EH (cell line): ENCODE results near the gene PRKCA.

ENCODE experiments used
- DNase-seq: peaks from one replicate; pipeline ENCODE4 v3.0.0-alpha.2; 2015; ENCODE audit warnings: low read depth

Gene PRKCA

DNA sequence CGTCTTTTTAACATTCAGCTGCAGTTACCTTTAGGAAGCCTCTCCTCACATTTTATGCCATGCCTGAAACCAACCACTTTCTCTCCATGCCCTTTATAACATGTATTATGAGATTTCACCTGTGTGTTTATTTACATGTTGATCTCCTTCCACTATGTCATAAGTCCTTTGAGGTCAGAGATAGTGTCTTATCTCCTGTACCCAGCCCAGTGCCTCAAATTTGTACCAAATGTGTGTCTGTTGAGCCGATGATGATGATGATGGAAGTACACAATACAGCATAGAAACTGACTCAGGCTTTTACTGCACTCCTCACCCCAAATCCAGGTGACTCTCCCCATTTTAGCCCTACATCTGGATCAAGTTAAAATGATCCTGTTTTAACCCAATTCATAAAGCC is 353.0 kb downstream of the PRKCA start:
- no peak for DNase-seq

DNA sequence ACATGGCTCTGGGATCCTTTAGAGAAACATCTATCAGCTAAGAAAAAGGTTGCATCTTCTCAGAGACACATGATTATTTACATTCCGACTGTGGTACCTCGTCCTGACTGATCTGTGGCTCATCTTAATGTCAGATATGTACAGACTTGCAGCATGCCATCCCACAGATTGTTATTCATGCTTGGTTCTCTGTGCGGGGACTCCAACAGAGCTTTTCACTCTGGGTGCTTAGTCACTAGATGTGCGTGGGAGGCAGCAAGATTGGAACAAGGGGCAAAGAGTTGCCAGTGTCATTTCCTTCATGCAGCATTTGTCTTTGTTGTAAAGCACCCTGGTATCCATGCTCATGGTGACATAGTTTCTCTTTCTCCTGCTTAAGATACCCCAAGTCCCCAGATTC is 353.4 kb downstream of the PRKCA start:
- peak; percentile 70 for DNase-seq

DNA sequence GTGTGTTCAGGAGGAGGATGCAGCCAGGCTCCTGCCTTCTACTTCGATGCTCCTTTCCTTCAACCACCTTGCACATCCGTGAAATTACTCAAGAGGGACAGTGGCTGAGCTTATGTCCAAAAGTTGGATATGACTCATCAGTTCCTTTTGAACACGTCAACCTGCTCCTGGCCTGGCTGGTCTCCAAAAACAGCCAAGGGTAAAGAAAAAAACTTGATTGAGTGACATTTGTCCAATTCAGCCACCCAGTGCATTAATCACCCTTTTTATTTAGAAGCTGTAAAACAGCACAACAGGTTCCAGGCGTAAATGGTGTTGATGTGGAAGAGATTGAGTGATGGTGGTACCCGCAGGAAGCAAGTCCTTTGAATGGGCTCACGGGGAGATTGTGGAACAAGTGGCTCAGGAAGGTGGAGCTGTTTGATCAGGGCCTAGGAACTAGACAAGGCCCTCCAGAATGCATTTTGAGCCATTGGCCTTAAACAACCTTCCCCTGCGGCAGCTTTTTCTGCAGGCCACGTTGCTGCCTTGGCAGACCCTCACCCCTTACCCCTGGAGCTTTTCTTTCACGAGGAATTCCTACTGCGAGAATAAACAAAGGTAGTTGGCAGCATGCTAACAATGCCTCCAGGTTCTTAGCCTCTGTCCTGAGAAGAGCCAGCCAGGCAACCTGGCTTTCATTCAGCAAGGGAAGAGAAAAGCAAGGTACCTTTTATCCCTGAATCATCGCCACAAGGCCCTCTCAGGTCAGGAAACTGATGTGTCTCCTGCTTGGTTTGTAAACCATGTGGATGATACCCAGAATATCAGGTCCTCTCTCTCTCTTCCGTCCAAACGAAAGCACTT is 359.2 kb downstream of the PRKCA start:
- DNase-seq = peak; percentile 26

DNA sequence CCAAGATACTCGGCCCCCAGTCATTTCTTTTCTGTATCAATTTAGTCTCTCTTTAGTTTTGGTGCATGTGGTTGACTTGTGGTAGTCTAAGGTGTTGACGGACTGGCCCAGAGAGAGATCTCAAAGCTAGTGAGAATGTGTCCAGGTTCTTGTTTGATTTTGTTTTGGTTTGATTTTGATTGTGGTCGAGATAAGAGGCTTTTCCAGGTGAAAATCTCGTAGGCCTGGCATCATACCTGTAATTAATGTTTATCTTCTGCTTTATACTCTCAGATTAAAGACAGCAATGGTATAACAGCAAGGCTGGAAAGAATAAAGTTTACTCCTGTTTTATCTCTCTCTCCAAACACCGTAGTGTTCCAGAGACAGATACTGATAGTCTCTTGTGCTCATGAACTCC is 360.1 kb downstream of the PRKCA start:
- no peak for DNase-seq

DNA sequence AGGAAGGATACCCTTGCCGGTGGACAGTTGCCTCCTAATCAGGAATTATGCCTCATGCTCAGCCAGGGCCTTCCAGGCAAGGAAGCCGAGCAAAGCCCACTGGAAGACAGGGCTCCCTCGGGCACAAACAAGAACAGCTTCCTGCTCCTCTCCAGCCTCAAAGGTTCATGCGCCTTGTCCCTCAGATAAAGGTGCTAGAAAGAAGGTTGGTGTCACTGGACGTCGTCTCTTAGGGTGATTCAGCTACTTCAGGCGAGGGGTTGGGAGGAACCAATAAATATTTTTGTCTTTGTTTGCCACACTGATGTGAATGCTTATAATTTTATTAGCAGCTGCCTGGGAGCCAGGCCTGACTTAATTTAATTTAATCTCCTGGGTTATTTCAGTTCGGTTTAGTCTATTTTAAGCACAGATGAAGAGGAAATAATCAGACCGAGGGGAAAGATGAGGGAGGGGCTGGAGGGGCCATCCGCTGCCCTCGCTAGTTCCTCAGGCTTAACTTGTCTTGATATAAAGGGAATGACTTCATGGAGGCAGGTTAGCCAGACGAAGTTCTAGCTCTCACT is 360.7 kb downstream of the PRKCA start:
- no peak for DNase-seq

DNA sequence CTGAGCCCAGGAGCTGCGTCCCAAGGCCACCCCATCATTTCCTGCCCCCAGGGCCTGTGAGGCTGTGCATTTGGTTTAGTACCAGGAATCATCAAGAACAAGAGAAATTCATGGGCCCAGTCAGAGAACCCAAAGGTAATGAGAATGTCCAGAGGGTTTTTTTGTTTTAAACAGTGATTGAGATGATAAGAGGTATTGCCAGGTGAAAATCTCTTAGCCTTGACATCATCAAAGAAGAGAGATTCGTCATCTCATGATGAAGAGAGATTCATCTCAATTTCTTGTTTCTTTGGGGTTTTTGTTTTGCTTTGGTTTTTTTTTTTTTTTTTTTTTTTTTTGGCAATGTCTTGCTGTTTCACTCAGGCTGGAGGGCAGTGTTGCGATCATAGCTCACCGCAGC is 361.9 kb downstream of the PRKCA start:
- no peak for DNase-seq

DNA sequence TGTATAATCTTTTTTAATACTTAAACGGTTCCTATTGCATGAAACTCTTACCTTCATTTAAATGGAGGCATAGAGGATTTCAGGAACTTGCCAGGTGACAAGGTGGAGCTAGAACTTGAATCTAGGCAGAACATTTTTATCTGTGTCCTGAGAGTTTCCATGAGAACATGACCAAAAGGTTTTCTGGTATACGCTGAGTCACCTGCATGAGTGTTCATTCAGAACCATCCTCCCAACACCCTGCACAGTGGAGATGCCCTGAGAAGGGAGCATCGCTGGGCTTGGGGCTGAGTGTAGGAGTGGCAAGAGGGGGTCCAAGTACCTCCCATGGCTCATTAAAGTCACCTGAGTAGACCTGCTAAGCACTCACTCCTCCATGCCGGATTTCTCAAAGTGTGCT is 362.8 kb downstream of the PRKCA start:
- DNase-seq = no peak

DNA sequence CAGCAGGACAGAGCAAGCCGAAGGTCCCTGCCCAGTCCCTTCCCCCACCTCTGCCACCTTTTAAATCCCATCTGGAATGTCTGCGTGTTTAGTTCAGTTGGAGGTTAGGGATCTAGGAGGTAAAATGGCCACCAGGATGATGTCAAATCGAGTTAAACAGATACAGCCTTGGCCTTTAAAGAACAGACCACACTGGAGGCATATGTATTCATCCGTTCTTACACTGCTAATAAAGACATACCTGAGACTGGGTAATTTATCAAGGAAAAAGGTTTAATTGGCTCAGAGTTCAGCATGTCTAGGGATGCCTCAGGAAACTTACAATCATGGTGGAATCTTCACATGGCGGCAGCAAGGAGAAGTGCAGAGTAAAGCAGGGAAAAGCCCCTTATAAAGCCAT is 364.7 kb downstream of the PRKCA start:
- DNase-seq = no peak

DNA sequence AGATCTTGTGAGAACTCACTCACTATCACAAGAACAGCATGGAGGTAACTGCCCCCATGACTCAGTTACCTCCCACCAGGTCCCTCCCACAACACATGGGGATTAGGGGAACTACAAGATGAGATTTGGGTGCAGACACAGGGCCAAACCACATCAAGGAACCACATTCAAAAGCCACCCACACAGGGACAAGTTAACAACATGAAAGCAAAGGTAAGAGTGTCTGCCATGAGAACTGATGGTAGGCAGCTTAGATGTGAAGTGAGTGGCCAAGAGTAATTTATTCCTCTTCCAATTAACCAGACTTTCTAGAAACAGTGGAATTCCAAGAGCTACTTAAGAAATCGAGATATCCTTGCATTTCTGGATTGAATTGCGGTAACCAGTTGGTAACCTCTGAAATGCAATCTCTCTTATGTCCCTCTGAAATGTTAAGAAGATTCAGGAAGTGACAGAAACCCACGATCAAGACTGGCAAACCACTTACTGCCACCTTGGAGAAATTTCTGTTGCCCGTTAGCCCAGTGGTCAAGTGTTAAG is 365.1 kb downstream of the PRKCA start:
- no peak for DNase-seq

DNA sequence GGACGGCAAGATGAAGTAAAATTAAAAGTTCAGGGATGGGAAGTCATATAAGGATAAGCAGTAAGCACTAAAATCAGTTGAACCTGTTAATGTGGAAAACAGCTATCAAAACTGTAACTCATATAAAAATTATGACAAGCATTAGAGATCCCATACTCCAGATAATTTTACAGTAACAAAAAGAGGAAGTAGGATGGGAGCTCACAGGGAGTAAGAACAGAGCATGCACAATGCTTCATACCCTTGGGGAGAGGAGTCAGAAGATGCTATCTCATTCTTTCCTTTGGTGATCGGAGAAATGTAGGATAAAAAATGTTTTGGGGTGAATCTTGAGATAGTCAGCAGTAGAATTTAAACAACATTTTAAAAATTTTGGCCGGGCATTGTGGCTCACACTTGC is 367.8 kb downstream of the PRKCA start:
- no peak for DNase-seq

DNA sequence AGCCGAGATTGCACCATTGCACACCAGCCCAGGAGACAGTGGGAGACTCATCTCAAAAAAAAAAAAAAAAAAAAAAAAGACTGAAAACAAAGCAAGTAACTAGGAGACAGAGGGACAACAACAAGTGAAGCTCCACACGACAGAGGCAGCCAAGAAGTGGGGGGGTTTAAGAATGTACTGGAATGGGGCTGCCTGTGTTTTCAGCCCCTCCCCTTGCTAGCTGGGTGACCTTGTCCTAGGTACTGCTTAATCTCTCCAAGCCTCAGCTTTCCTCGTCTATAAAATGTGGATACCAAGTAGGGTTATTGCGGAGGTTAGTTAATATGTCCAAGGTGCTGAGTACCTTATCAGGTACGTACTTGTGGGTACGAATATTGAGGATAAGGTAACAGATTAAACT is 368.7 kb downstream of the PRKCA start:
- no peak for DNase-seq

DNA sequence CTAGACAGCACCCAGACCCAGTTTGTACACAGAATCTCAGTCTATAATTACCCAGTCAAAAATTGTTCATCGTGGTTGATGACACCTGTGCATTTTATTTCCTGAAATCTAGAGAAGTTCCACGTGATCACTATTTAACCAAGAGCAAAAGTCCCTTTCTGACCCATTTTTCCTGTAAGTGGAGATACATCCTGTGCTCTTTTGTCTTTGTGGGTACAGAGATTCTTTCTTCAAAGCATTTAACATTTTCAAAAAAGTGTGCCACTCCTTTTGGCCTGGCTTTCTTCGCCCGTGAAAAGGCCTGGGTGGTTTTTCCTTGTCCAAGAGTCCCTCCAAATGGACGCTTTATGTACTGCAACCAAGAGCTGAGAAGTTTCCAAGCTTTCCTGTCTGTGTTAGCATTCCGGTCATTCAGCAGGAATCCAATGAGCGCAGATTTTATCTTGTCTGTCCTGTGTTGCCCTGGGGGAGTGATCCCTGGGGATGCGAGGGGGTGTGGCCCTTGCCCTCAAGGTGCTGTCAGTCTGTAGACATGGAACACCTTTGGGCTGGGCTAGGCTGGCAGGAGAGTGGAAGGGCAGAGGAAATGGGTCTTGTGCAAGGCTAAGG is 371.4 kb downstream of the PRKCA start:
- peak; percentile 78 for DNase-seq

DNA sequence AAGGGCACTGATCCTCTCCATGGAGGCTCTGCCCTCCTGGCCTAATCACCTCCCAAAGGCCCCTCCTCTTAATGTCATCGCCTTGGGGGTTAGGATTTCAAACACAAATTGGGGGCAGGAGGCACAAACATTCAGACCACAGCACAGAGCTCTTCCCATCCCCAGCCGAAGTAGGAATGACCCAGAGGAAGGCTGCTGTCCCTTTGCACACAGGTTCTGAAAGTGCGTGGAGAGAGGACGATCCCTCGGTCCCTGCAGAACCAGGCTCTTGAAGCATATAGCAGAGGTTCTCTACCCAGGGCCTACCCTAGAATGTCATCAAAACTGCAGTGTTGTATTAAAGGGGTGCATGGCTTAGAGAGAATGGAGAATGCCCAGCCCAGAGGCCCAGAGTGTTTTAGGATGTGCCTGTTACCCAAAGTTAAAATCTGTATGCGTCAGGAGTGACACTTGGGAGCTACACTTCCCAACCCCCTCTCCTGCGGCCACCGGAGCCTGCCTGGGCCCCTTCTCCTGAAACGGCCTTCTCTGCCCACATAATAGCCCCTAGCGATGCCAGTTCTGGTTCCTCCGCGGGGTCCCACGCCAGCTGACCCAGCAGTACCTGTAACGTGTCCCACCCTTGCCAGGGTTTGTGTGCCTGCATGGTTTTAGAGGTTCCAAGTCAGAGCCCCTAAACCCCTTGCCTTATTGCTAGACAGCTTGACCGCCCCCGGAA is 373.0 kb downstream of the PRKCA start:
- DNase-seq = no peak

DNA sequence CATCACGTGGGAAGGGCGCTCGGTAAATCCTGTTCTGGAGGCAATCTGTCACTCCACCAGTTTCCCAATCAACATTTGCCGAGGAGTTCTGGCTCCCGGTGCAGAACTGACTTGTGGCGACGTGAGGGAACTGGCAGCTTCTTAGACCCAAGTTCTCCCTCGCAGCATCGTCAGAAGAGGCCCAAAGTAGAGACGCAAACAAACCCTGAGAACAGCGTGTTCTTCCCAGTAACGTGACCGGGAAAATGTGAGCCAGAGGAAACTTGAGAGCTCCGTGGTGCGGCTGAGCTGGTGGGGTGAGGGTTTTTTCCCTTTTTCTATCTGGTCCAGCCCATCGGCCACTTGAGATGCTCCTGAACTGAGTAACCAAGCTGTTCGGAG is 373.6 kb downstream of the PRKCA start:
- no peak for DNase-seq

DNA sequence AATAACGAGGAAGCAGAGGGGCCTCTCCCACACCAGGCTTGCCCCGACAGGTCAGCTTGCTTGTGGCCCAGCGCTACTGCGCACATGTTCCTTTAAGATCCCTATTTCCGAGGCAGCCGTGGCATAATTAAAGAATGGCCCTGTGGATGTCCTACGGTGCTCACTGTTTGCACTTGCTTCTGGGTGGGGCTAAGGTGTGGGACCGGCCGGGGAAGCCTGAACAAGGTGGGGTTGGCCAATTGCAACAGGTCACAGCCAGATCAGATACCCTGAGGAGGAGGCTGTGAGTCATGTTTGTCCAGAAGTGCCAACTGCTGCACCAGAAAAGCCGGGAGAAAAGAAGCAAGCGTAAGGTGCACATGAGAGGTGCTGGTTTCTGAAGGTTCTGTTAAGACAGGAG is 374.0 kb downstream of the PRKCA start:
- no peak for DNase-seq

DNA sequence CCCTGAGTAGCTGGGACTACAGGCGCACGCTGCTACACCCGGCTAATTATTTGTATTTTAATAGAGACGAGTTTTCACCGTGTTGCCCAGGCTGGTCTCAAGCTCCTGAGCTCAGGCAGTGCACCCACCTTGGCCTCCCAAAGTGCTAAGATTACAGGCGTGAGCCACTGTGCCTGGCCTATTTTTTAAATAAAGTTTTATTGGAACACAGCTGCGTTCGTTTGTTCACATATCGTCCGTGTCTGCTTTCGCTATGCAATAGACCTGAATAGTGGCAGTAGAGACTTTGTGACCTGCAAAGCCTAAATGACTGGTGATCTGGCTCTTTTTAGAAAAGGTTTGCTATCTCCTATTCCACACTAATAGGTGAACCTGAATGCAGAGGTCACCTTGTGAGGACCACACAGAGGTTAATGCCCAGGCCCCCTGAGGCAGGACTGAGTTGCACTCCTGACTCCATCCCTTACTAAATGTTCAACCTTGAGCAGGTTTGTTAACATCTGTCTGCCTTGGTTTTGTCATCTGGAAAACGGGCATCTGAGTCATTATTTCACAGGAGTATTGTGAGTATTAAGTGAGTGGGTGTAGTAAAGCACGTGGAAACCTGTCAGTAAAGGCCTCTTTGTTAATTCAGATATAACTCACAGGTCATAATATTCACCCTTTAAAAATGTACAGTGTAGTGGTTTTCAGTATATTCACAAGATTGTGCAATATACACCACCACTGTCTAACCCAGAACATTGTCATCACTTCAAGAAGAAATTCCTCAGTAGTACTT is 375.0 kb downstream of the PRKCA start:
- peak; percentile 73 for DNase-seq

DNA sequence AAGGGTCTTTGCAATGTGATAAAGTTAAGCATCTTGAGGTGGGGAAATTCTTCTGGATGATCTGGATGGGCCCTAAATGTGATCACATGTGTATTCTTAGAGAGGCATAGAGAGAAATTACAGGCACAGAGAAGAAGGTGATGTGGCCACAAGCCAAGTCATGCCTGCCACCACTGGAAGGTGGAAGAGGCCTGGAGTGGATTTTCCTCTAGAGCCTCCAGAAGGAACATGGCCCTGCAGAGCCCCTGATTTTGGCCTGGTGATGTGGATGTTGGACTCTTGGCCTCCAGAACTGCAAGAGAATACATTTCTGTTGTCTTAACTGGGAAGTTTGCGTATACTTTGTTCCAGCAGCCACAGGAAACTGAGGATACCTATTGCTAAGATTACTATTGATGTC is 375.6 kb downstream of the PRKCA start:
- no peak for DNase-seq

DNA sequence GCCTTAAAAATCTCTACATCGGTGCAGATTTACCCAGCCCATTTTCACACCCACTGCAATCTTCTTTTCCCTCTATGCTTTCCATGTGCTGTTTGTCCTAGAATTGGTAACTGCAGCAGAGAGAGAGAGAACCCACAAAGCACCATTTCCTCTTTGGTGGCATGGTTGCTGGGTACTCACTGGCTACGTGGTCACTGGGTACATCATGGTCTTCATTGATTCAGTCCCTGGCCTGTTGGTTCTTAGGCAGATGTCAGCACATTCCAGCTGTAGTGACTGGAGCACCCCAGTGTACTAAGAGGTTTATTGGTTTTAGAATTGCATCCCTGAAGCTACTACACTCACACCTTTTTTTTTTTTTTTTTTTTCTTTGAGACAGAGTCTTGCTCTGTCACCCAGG is 376.4 kb downstream of the PRKCA start:
- no peak for DNase-seq

DNA sequence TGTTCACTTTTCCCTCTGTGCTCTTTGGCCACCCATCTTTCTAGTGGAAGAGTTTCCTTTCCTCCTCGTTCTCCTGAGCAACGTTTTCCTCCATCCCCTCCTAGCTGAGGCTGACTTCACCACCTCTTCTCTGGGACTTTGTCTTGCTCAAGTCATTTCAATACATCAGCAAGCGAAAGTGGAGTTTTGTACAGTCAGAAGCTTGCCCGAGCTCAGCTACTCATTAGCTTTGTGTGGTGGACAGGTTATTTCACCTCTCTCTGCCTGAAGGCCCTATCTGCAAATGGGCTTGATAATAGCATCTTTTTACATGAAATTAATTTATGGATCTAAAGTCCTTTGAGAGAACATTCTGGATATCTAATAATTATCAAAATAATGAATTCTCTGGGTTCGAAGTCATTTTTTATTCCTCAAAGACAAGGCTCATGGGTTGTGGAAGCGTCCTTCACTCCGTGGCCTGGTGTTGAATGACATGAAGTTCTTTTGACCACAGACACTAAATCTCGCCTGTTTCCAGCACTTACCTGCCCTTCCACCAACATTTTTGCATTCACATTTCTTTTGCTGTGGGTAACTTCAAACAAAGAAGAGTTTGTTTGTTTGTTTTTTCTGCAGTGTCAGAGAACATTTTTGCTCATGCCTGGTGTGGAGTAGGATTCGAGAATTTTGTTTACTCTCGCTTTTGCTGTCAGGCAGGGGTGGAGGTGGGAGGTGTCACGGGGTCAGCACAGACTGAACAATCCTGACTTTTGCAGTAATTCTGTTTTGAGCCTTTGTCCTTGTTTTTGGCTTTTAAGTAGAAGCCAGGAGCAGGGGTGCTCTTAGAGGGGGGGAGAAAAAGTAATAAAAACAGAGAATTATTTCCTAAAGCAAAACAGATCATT is 377.5 kb downstream of the PRKCA start:
- no peak for DNase-seq

DNA sequence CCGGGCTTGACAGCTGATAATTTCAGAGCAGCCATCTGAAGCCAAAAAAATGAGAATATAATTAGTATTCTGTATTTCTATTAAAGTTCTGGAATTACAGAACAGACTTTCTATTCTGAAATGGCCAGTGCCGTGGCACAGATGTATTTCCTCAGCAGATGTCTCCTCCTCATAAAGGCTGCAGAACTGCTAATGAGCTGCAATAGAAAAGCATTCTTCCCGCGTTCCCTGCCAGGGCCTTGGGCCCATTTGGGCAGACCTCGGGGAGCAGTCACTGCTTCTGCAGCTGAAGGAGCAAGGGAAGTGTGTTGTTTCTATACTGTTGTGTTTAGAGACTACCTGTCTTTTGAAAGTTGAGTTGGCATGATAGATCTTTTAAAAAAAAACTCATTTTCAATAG is 379.9 kb downstream of the PRKCA start:
- no peak for DNase-seq

DNA sequence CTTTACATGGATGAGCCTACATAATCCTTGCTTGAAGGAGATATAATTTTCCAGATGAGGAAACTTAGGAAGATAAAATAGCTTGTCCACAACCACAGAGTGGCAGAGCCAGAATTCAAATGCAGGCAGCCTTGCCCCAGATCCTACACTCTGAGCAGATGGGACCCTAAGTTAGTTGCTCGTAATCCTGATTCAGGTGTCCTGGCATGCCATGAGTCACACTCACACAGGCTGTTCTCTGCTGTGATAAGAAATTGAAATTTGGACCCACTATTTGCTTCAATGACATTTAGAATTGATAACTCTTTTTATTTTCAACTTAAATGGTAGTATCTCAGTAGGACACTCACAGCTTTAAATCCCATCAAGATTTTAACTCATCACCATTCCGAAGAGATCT is 381.8 kb downstream of the PRKCA start:
- no peak for DNase-seq
